HepG2 (cell line): ENCODE data around the gene AGMO. TPM values are rescaled to one million over a fixed set of nuclear protein-coding genes. Genes with fewer than 3 reads are reported as not detected.

ENCODE experiments used
- ATAC-seq: fragments of 200-7000 bp; cut with Tn5 transposase; 3 replicates; pipeline ENCODE4 v1.9.1; 2020; ENCODE audit warnings: mild to moderate bottlenecking, moderate library complexity
- BruUV-seq: library from RNA; stranded (reverse); fragments of 400-500 nt; replicated peaks from 2 replicates; lab custom pipeline; 2021; lab: Mats Ljungman, UMichigan
- CTCF ChIA-PET: fragments of 300-600 bp; formaldehyde crosslinking; extraction: SDS; loops from one replicate; lab custom pipeline; 2021; ENCODE audit warnings: low total read pairs, inconsistent platforms, low intra/inter-chr PET ratio; lab: Yijun Ruan, JAX
- POLR2A ChIA-PET: fragments of 350-600 bp; sonication (Branson Sonifier 250); formaldehyde crosslinking; loops from one replicate; lab custom pipeline; 2020; ENCODE audit warnings: antibody characterized with exemption, inconsistent platforms; lab: Yijun Ruan, JAX
- DNase-seq: peaks from one replicate; pipeline ENCODE4 v3.0.0-alpha.2; 2015; ENCODE audit warnings: low spot score
- FAIRE-seq: peaks from 3 replicates; lab custom pipeline; 2011; peaks lifted over from hg19 to GRCh38; lab: Jason Lieb, UNC
- H2AFZ ChIP-seq: one replicate; pipeline ENCODE4 v1.6.1; 2011; ENCODE audit warnings: low read length, inconsistent platforms
- H3K27ac ChIP-seq: fragments of 300-600 bp; 3 replicates; pipeline ENCODE4 v1.8.0; 2011; ENCODE audit warnings: mixed run types, mild to moderate bottlenecking, mixed read lengths, low read length, inconsistent platforms; ENCODE audit not compliant: insufficient read depth; ENCODE audit errors: extremely low read length
- H3K27me3 ChIP-seq, 2 experiments: fragments of 200-600 bp in 1 of 2; 2 replicates in 1 of 2; 3 replicates in 1 of 2; pipeline versions ENCODE4 v1.6.0 to v1.8.0; 2011; ENCODE audit warnings: low read length in 2 of 2, mild to moderate bottlenecking in 2 of 2, moderate library complexity in 2 of 2, inconsistent platforms in 1 of 2; ENCODE audit not compliant: insufficient read depth in 2 of 2, control insufficient read depth in 1 of 2
- H3K36me3 ChIP-seq, 2 experiments: fragments of 200-600 bp in 1 of 2; replicated peaks in 1 of 2; 2 replicates in 1 of 2; 3 replicates in 1 of 2; pipeline versions ENCODE4 v1.5.1 to v1.8.0; 2011; ENCODE audit warnings: low read length in 2 of 2, inconsistent platforms in 1 of 2; ENCODE audit not compliant: insufficient read depth in 2 of 2, control insufficient read depth in 1 of 2
- H3K4me1 ChIP-seq: 2 replicates; pipeline ENCODE4 v1.5.1; 2012; ENCODE audit warnings: low read length, inconsistent platforms; ENCODE audit not compliant: insufficient read depth
- H3K4me2 ChIP-seq: 2 replicates; pipeline ENCODE4 v1.6.0; 2011; ENCODE audit warnings: low read depth, low read length, inconsistent platforms
- H3K4me3 ChIP-seq, 3 experiments: fragments of 200-600 bp in 1 of 3; sonication (generic), shearing (Covaris generic) in 1 of 3; replicated peaks in 1 of 3; 2 replicates each; pipeline ENCODE4 v1.5.1; 2011 to 2016; ENCODE audit warnings: low read length in 3 of 3, inconsistent platforms in 2 of 3, low read depth in 2 of 3, mild to moderate bottlenecking in 2 of 3, control low read depth in 1 of 3, mixed read lengths in 1 of 3; ENCODE audit not compliant: insufficient read depth in 1 of 3
- H3K79me2 ChIP-seq: one replicate; pipeline ENCODE4 v1.6.1; 2011; ENCODE audit warnings: low read length, inconsistent platforms; ENCODE audit not compliant: insufficient read depth
- H3K9ac ChIP-seq: 2 replicates; pipeline ENCODE4 v1.6.0; 2011; ENCODE audit warnings: mild to moderate bottlenecking, low read depth, low read length, inconsistent platforms; ENCODE audit not compliant: insufficient read depth
- H3K9me3 ChIP-seq: 2 replicates; pipeline ENCODE4 v1.5.1; 2012; ENCODE audit warnings: mild to moderate bottlenecking, low read length
- H4K20me1 ChIP-seq: 2 replicates; pipeline ENCODE4 v1.6.0; 2011; ENCODE audit warnings: inconsistent platforms, mild to moderate bottlenecking, low read length, moderate library complexity; ENCODE audit not compliant: insufficient read depth
- FLYWCH1 ChIP-seq: sonication (generic); formaldehyde crosslinking; IDR thresholded peaks from 2 replicates; pipeline ENCODE4 v1.8.1; 2023; ENCODE audit warnings: mild to moderate bottlenecking, missing genetic modification reagents
- MAFF ChIP-seq: IDR thresholded peaks from 2 replicates; pipeline ENCODE4 v1.6.1; 2011; ENCODE audit warnings: low read depth, low read length, improper control_type of control experiment
- MAFK ChIP-seq, 2 experiments: IDR thresholded peaks in 1 of 2; conservative IDR thresholded peaks in 1 of 2; 2 replicates each; pipeline ENCODE4 v1.6.1; 2011; ENCODE audit warnings: improper control_type of control experiment in 2 of 2, low read length in 2 of 2
- NAIF1 ChIP-seq: sonication (generic); formaldehyde crosslinking; IDR thresholded peaks from 2 replicates; pipeline ENCODE4 v1.5.0; 2020; ENCODE audit warnings: mild to moderate bottlenecking, missing genetic modification reagents, borderline replicate concordance
- POLR2G ChIP-seq: fragments of 200-400 bp; formaldehyde crosslinking; IDR thresholded peaks from 2 replicates; pipeline ENCODE4 v1.6.1; 2018; ENCODE audit warnings: mild to moderate bottlenecking, low read depth, low read length, moderate library complexity
- WGBS: methylation state at CpG from one replicate; pipeline ENCODE4 v1.1.6; 2017; ENCODE audit warnings: low lambda C conversion rate; 5-methylcytosine and 5-hydroxymethylcytosine counted together
- in situ Hi-C: cut with HindIII; loops from 2 replicates; pipeline ENCODE4 v1.10.0; 2017; ENCODE audit warnings: low pct_unique_long_range_greater_than_20kb; ENCODE audit not compliant: extremely low pct_ligation_motif_present
- intact Hi-C: fragments of 100-400 bp; cut with micrococcal nuclease; formaldehyde crosslinking; loops from one replicate; pipeline ENCODE4 v1.10.0; 2022; ENCODE audit not compliant: unreplicated experiment
- polyA plus RNA-seq, 8 experiments: library from polyadenylated mRNA; depleted of rRNA in 3 of 8; stranded (reverse) in 7 of 8; unstranded in 1 of 8; fragments of >200 nt; fragmentation: Illumina TruSeq in 4 of 8; extraction: Trizol in 4 of 8; gene quantifications; 2 replicates each; pipeline versions ENCODE4 v1.2.1 to v1.2.3, GENCODE V29; 2011 to 2016; ENCODE audit warnings: low read depth in 4 of 8, missing spikeins in 1 of 8, mixed read lengths in 1 of 8; ENCODE audit not compliant: insufficient read depth in 1 of 8
- total RNA-seq, 5 experiments: library from RNA; depleted of rRNA; stranded (reverse); fragments of >200 nt; fragmentation: Illumina TruSeq; extraction: Trizol; gene quantifications; 2 replicates each; pipeline ENCODE4 v1.2.3, GENCODE V29; 2016; ENCODE audit warnings: low read depth in 1 of 5

The AGMO gene
- total and polyA plus RNA-seq, 2 of the 13 experiments (the other 11 are each of a cell fraction or from before 2014, with no cell fraction given), result 0.22 to 0.50 TPM

DNA sequence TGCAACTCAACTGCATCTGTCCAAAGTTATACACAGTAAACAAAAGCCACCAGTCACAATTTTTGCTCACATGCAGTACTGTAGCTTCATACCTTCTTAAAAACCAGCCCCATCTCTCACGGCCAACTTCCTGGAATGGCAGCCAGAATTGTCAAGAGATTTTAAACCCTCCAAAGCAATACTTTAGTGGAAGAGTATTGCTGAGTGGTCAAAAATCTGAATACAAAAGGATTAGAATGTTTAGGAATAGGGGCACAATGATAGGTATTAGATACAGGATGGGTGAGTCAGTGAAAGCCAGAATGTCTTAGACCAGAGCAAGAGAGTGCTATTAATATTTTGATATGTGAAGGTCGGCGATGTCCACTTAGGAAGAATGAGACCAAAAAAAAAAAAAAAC lies 193.9 kb downstream of the AGMO start:
- in situ Hi-C loops, result no loop called here
- FAIRE-seq, result no peak

DNA sequence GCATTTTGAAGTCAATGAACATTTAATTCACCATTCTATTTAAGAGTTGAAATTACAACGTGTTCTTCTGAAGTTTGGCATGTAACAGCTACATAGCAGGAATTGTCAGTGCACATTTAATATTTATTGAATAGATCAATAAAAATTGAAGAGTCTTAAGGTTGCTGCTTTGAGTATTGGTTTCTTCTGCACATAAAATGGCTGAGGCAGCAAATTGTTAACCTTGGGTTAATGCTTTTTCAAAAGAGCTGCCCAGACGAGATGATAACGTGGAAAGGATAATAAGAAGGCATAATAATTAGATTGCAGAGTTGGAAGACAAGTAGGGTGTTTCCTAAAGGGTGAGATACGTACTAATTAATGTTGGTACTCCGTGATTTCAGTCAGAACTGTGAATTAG lies 203.7 kb downstream of the AGMO start:
- intact Hi-C loops, result no loop called here
- Histone ChIP-seq H3K27ac (no peak overlapping the region), H2AFZ (no peak overlapping the region), H3K9ac (no peak overlapping the region), H3K27me3 (no peaks in the 10 kb centered on the region), H3K4me2 (no peak overlapping the region), H4K20me1 (no peaks in the 10 kb centered on the region), H3K36me3 (no peaks in the 10 kb centered on the region), H3K4me3 (no peak overlapping the region), H3K79me2 (no peaks in the 10 kb centered on the region), H3K9me3 (peaks cover 64% of the 10 kb centered on the region), H3K4me1 (no peaks in the 10 kb centered on the region)
- no peak for DNase-seq
- in situ Hi-C loops, result no loop called here
- ChIA-PET CTCF (no interaction called here), POLR2A (no interaction called here)
- 29% methylated on average over 5 of the region's 5 CpGs for WGBS
- no peak for FAIRE-seq
- BruUV-seq, result no TSS peak
- no peak for ATAC-seq
- TF ChIP-seq FLYWCH1 (CRISPR knock-in tag) (no peak), NAIF1 (CRISPR knock-in tag) (no peak), MAFK (conservative IDR thresholded peaks at IDR 0.05 in 1 of 2, IDR thresholded peaks at IDR 0.05 in 1 of 2; ENCODE audit: low read length in 2 of 2) (peak; percentile 66 to 83), MAFF (peak; percentile 75)
- TF ChIP-seq, all 625 proteins: peak for 2

More for the DNA sequence above, 193.9 kb downstream of the AGMO start:
- H3K79me2 ChIP-seq, result no peaks in the 10 kb centered on the region
- no peak overlapping the region for H2AFZ ChIP-seq
- intact Hi-C loops, result no loop called here
- no peak overlapping the region for H3K9ac ChIP-seq
- no peak for ATAC-seq
- no peaks in the 10 kb centered on the region for H3K36me3 ChIP-seq
- no peak overlapping the region for H3K27ac ChIP-seq
- no peaks in the 10 kb centered on the region for H3K4me1 ChIP-seq
- ChIA-PET CTCF (no interaction called here), POLR2A (no interaction called here)
- no peaks in the 10 kb centered on the region for H4K20me1 ChIP-seq
- no peak for DNase-seq
- H3K9me3 ChIP-seq, result peaks cover 60% of the 10 kb centered on the region
- no TSS peak for BruUV-seq
- H3K27me3 ChIP-seq, result no peaks in the 10 kb centered on the region
- no peak overlapping the region for H3K4me2 ChIP-seq
- 77% methylated on average over 3 of the region's 3 CpGs for WGBS
- peak; percentile 38 to 59; a peak in 3 of 4 replicates for TF ChIP-seq MAFK (conservative IDR thresholded peaks at IDR 0.05 in 1 of 2, IDR thresholded peaks at IDR 0.05 in 1 of 2; ENCODE audit: low read length in 2 of 2)
- peak; percentile 44; the same call in 1 of the 2 replicates for TF ChIP-seq MAFF
- TF ChIP-seq POLR2G, result no peak
- TF ChIP-seq, all 625 proteins: peak for 2
- H3K4me3 ChIP-seq, result no peak overlapping the region
